Left lung (tissue), 14 donors: ENCODE data around the gene ZNF124. TPM values are rescaled to one million over a fixed set of nuclear protein-coding genes. Genes with fewer than 3 reads are reported as not detected.
"Not testable (repeated sequence)": the region's sequence is repeated elsewhere in the genome, so short reads cannot be mapped to it uniquely, and the experiment has no call there.

Experiments
- ATAC-seq: fragments of 200-7000 bp; cut with Tn5 transposase; one replicate; pipeline ENCODE4 v1.9.1; 2020; ENCODE audit warnings: moderate library complexity
- DNase-seq, 4 donors: peaks; one replicate each; pipeline ENCODE4 v3.0.0-alpha.2; 2013 to 2020
- H3K27ac ChIP-seq, 2 donors: fragments of 200-600 bp; sonication (generic) in 1 of 2; one replicate each; pipeline versions ENCODE4 v1.5.0 to v1.8.0; 2020 to 2021
- H3K27me3 ChIP-seq, 2 donors: fragments of 200-600 bp; sonication (generic) in 1 of 2; one replicate each; pipeline versions ENCODE4 v1.5.0 to v1.8.0; 2020 to 2021
- H3K36me3 ChIP-seq, 2 donors: fragments of 200-600 bp; sonication (generic) in 1 of 2; one replicate each; pipeline versions ENCODE4 v1.5.0 to v1.8.0; 2020 to 2021
- H3K4me1 ChIP-seq, 2 donors: fragments of 200-600 bp; one replicate each; pipeline ENCODE4 v1.8.0; 2021
- H3K4me3 ChIP-seq, 2 donors: fragments of 200-600 bp; sonication (generic) in 1 of 2; one replicate each; pipeline versions ENCODE4 v1.5.0 to v1.8.0; 2020 to 2021; ENCODE audit warnings: mild to moderate bottlenecking in 1 of 2
- H3K9me3 ChIP-seq, 2 donors: fragments of 200-600 bp; sonication (generic) in 1 of 2; one replicate each; pipeline versions ENCODE4 v1.5.0 to v1.8.0; 2020 to 2021
- CTCF ChIP-seq, 2 donors: fragments of 200-600 bp; sonication (generic) in 1 of 2; IDR thresholded peaks; one replicate each; pipeline versions ENCODE4 v1.5.0 to v1.8.0; 2021; ENCODE audit warnings: antibody characterized with exemption in 2 of 2
- intact Hi-C, 2 donors: fragments of 100-400 bp; cut with DNase I; formaldehyde crosslinking; loops; one replicate each; pipeline versions ENCODE4 v1.11.2 to v1.14.2; 2022
- long read RNA-seq, 12 donors: library from polyadenylated mRNA in 2 of 12; unstranded in 2 of 12; transcript quantifications; one replicate each; pipeline ENCODE4 v2.0.0 and lab custom pipeline, GENCODE V29; 2019 to 2026
- polyA plus RNA-seq, 6 donors: library from polyadenylated mRNA; unstranded; fragments of 120-200 nt; gene quantifications; one replicate each; pipeline ENCODE4 v1.2.1, GENCODE V29; 2013; ENCODE audit not compliant: insufficient read length in 6 of 6
- total RNA-seq, 2 donors: library from RNA; stranded (reverse); fragmentation: NEBNext Ultra II Directional; extraction: Animal tissue kit (Norgen Biotek cat#: 25700); gene quantifications; one replicate each; pipeline ENCODE4 v1.2.1, GENCODE V29; 2021
- donor health status: DM: no; HTN: yes; CAD: no.
- donor health status: DM: no; HTN: no; CAD: no.

ZNF124 gene
- total RNA-seq (10 to 100 TPM; 22.9 to 26.5 TPM), polyA plus RNA-seq (10 to 100 TPM; 16.3 to 19.1 (median 17.1) TPM)
- long read RNA-seq, donor 1, partial matches to known transcripts = 0 of 4 reads
- long read RNA-seq, donor 1, other reads (novel, unspliced or antisense) = 0 of 4 reads
- long read RNA-seq, donor 2, partial matches to known transcripts = 0 of 2 reads
- long read RNA-seq, donor 2, other reads (novel, unspliced or antisense) = 0 of 2 reads
- long read RNA-seq, donor 3, partial matches to known transcripts = 0 of 3 reads
- long read RNA-seq, donor 3, other reads (novel, unspliced or antisense) = 0 of 3 reads
- long read RNA-seq, donor 4, partial matches to known transcripts = 0 of 1 reads
- long read RNA-seq, donor 4, other reads (novel, unspliced or antisense) = 0 of 1 reads
- long read RNA-seq, donor 5, partial matches to known transcripts = 8 of 12 reads
- long read RNA-seq, donor 5, other reads (novel, unspliced or antisense) = 0 of 12 reads
- long read RNA-seq, donor 6, partial matches to known transcripts = 0 of 2 reads
- long read RNA-seq, donor 6, other reads (novel, unspliced or antisense) = 0 of 2 reads
- long read RNA-seq, donor 7, partial matches to known transcripts = 0 of 1 reads
- long read RNA-seq, donor 7, other reads (novel, unspliced or antisense) = 0 of 1 reads
- long read RNA-seq, donor 8, partial matches to known transcripts = 0 of 1 reads
- long read RNA-seq, donor 8, other reads (novel, unspliced or antisense) = 0 of 1 reads
- long read RNA-seq, donor 9 = 0 reads
- long read RNA-seq, donor 10, partial matches to known transcripts = 0 of 1 reads
- long read RNA-seq, donor 10, other reads (novel, unspliced or antisense) = 0 of 1 reads
- long read RNA-seq, donor 11, partial matches to known transcripts = 0 of 1 reads
- long read RNA-seq, donor 11, other reads (novel, unspliced or antisense) = 0 of 1 reads
- long read RNA-seq, donor 12, partial matches to known transcripts = 0 of 2 reads
- long read RNA-seq, donor 12, other reads (novel, unspliced or antisense) = 0 of 2 reads

GRCh38 chr1:247171875-247172563 is at the start of gene ZNF124:
ZNF124 (minus strand) TSS chr1:247172020; CDS start chr1:247171877, 143 bp downstream.
- intact Hi-C loops, H3K27me3 ChIP-seq, H3K4me3 ChIP-seq, H3K36me3 ChIP-seq, DNase-seq: not testable (repeated sequence)
- peak; percentile 100 for ATAC-seq
- Histone ChIP-seq H3K9me3 (peaks cover 0 to 15% of the 10 kb centered on the region in 2 donors), H3K4me1 (peaks cover 0 to 17% of the 10 kb centered on the region in 2 donors), H3K27ac (peak within 1 kb of the TSS in 1 of 2 donors; percentile 50)

GRCh38 chr1:247220280-247220679 is 48.5 kb upstream of the ZNF124 start:
- H3K4me3 ChIP-seq, H3K4me1 ChIP-seq, intact Hi-C loops, H3K27me3 ChIP-seq, DNase-seq, ATAC-seq, H3K27ac ChIP-seq, H3K36me3 ChIP-seq: not testable (repeated sequence)
- peaks cover 0 to 19% of the 10 kb centered on the region in 2 donors for H3K9me3 ChIP-seq

- intact Hi-C loops = no loop called here
- Histone ChIP-seq H3K9me3 (peaks cover 0 to 4% of the 10 kb centered on the region in 2 donors), H3K4me3 (no peak overlapping the region), H3K27ac (no peak overlapping the region), H3K4me1 (no peaks in the 10 kb centered on the region), H3K36me3 (no peaks in the 10 kb centered on the region), H3K27me3 (no peaks in the 10 kb centered on the region)
- DNase-seq (no peak), ATAC-seq (no peak)
- TF ChIP-seq CTCF (IDR thresholded peaks at IDR 0.05) = no peak
These were observed 46.4 kb upstream of the ZNF124 start for GRCh38 chr1:247218121-247218651.

- TF ChIP-seq CTCF (IDR thresholded peaks at IDR 0.05) = no peak
- H3K36me3 ChIP-seq = no peaks in the 10 kb centered on the region
- H3K9me3 ChIP-seq = no peaks in the 10 kb centered on the region
- DNase-seq (no peak), ATAC-seq (no peak)
- H3K4me1 ChIP-seq = peaks cover 0 to 2% of the 10 kb centered on the region in 2 donors
- no peaks in the 10 kb centered on the region for H3K27me3 ChIP-seq
- intact Hi-C loops = no loop called here
- no peak overlapping the region for H3K27ac ChIP-seq
- H3K4me3 ChIP-seq = no peak overlapping the region
These were observed 44.4 kb upstream of the ZNF124 start for GRCh38 chr1:247216261-247216660.

GRCh38 chr1:247212627-247213617 is 41.1 kb upstream of the ZNF124 start:
- intact Hi-C loops = no loop called here
- H3K27me3 ChIP-seq = no peaks in the 10 kb centered on the region
- H3K36me3 ChIP-seq = no peaks in the 10 kb centered on the region
- ATAC-seq = no peak
- no peaks in the 10 kb centered on the region for H3K9me3 ChIP-seq
- no peak for TF ChIP-seq CTCF (IDR thresholded peaks at IDR 0.05)
- no peak for DNase-seq
- H3K27ac ChIP-seq = no peak overlapping the region
- peaks cover 0 to 30% of the 10 kb centered on the region in 2 donors for H3K4me1 ChIP-seq
- no peak overlapping the region for H3K4me3 ChIP-seq
